Heart left ventricle (tissue), 16 donors: ENCODE results near the gene ATG2A. TPM values are rescaled to one million over a fixed set of nuclear protein-coding genes. Genes with fewer than 3 reads are reported as not detected.

ENCODE experiments used
- ATAC-seq, 4 donors: fragments of 200-7000 bp; cut with Tn5 transposase; one replicate each; pipeline ENCODE4 v1.9.1; 2020 to 2022; ENCODE audit warnings: moderate library complexity in 4 of 4, mild to moderate bottlenecking in 3 of 4, moderate number of reproducible peaks in 1 of 4
- DNase-seq, 5 donors: peaks; one replicate each; pipeline ENCODE4 v3.0.0-alpha.2; 2020
- H3K27ac ChIP-seq, 12 donors: fragments of 200-600 bp; sonication (generic) in 4 of 12; one replicate each; pipeline versions ENCODE4 v1.5.0 to v1.8.0; 2016 to 2022; ENCODE audit warnings: mild to moderate bottlenecking in 2 of 12
- H3K27me3 ChIP-seq, 9 donors: fragments of 200-600 bp; sonication (generic) in 2 of 9; one replicate each; pipeline versions ENCODE4 v1.5.1 to v1.8.0; 2016 to 2022; ENCODE audit warnings: mild to moderate bottlenecking in 3 of 9
- H3K36me3 ChIP-seq, 9 donors: fragments of 200-600 bp; sonication (generic) in 2 of 9; one replicate each; pipeline versions ENCODE4 v1.5.0 to v1.8.0; 2018 to 2022; ENCODE audit warnings: mild to moderate bottlenecking in 2 of 9
- H3K4me1 ChIP-seq, 12 donors: fragments of 200-600 bp; sonication (generic) in 4 of 12; one replicate each; pipeline versions ENCODE4 v1.5.0 to v1.8.0; 2016 to 2022; ENCODE audit warnings: mild to moderate bottlenecking in 3 of 12
- H3K4me3 ChIP-seq, 12 donors: fragments of 200-600 bp; sonication (generic) in 4 of 12; one replicate each; pipeline versions ENCODE4 v1.5.0 to v1.8.0; 2017 to 2022; ENCODE audit warnings: mild to moderate bottlenecking in 9 of 12, moderate library complexity in 4 of 12
- H3K9me3 ChIP-seq, 12 donors: fragments of 200-600 bp; sonication (generic) in 4 of 12; one replicate each; pipeline versions ENCODE4 v1.5.0 to v1.8.0; 2016 to 2022; ENCODE audit warnings: mild to moderate bottlenecking in 1 of 12
- CTCF ChIP-seq, 12 donors: fragments of 200-600 bp; sonication (generic) in 4 of 12; IDR thresholded peaks; one replicate each; pipeline versions ENCODE4 v1.5.0 to v1.8.0; 2018 to 2022; ENCODE audit warnings: antibody characterized with exemption in 12 of 12, mild to moderate bottlenecking in 5 of 12
- POLR2A ChIP-seq, 2 donors: fragments of 450-650 bp; IDR thresholded peaks; one replicate each; pipeline ENCODE4 v1.6.1; 2017; ENCODE audit warnings: antibody characterized with exemption in 2 of 2, mild to moderate bottlenecking in 2 of 2, moderate library complexity in 2 of 2
- WGBS, 4 donors: extraction: QIAGEN DNeasy Blood & Tissue Kit in 2 of 4; methylation state at CpG; one replicate each; pipeline versions ENCODE4 v1.1.5 to v1.1.7; 2013 to 2018; 5-methylcytosine and 5-hydroxymethylcytosine counted together
- intact Hi-C, 10 donors: fragments of 100-400 bp; cut with DNase I; formaldehyde crosslinking; loops; one replicate each; pipeline versions ENCODE4 v1.11.1 to v1.14.2; 2022
- polyA plus RNA-seq, 2 donors: library from polyadenylated mRNA; stranded (reverse); fragments of 200-250 nt; gene quantifications; one replicate each; pipeline ENCODE4 v1.2.3, GENCODE V29; 2013
- total RNA-seq, 9 donors: library from RNA; depleted of rRNA in 2 of 9; stranded (reverse); fragments of >200 nt in 2 of 9; fragmentation: NEBNext Ultra II Directional in 3 of 9; extraction: Animal tissue kit (Norgen Biotek cat#: 25700) in 3 of 9; gene quantifications; one replicate each; pipeline versions ENCODE4 v1.1.0 to v1.2.4, GENCODE V29; 2016 to 2023
- donor health status: ischemic (EF 13 %, LVEDD 7.1; RV severe dilation, severe dysfunction).
- donor health status: healthy with polysubstance abuse.
- donor health status: DM: no; HTN: yes; CAD: no.
- donor health status: DM: no; HTN: no; CAD: no.
- donor health status: ischemic (EF 25% LVEDD 6.9; RV normal size, moderate dysfunction).
- donor health status: ischemic (EF 25% LVEDD 5.7; RV mildly dilated, moderate dysfunction).
- donor health status: healthy.
- donor health status: DM: yes; HTN: yes; CAD: no.
- donor health status: ischemic (EF 35%, LVEDD 5.7; RV mildly dilated, moderate dysfunction).
- donor health status: nonischemic (EF 11% LVEDD 7.7; RV severe dilation, severe dysfunction).
- donor health status: DM: yes; HTN: yes; CAD: no.
- donor health status: PGD.
- donor health status: ischemic (EF 29% LVEDD 5.4; RV normal size, mild dysfunction).
- donor health status: nonischemic (EF 23%, LVEDD 6.1; RV moderate dilation, normal function).

ATG2A gene
- total and polyA plus RNA-seq, 11 donors, result 11.4 to 38.5 (median 16.1) TPM

GRCh38 chr11:64878494-64879243, 38.3 kb downstream of the ATG2A start, which contains the start of gene EHD1:
Gene EHD1 (minus strand): TSS chr11:64878621. CDS start chr11:64878464, 157 bp downstream.
- Histone ChIP-seq H3K4me3 (peak within 1 kb of the TSS; percentile 66 to 98 (median 88)), H3K9me3 (no peaks in the 10 kb centered on the region), H3K27me3 (no peaks in the 10 kb centered on the region), H3K27ac (peak within 1 kb of the TSS; percentile 69 to 98 (median 92)), H3K4me1 (peaks cover 2 to 70% (median 56%) of the 10 kb centered on the region in 12 donors), H3K36me3 (peaks cover 0 to 13% (median 9%) of the 10 kb centered on the region in 9 donors)
- DNase-seq (peak; percentile 98 to 100 (median 99)), ATAC-seq (peak; percentile 91 to 95 (median 93))
- intact Hi-C loops, result no loop called here
- TF ChIP-seq POLR2A (IDR thresholded peaks at IDR 0.05), result peak; percentile 98 to 100
- TF ChIP-seq CTCF (IDR thresholded peaks at IDR 0.05), result peak in 11 of 12 donors; percentile 29 to 76 (median 57)
- WGBS, 4 donors, result 0 to 1% (median 0%) methylated on average over 8 to 75 of the region's 75 CpGs

- no peaks in the 10 kb centered on the region for H3K9me3 ChIP-seq
- ATAC-seq (peak; percentile 1 to 38 (median 16)), DNase-seq (no peak)
- peak overlapping the region; percentile 66 to 98 (median 88) for H3K4me3 ChIP-seq
- H3K27ac ChIP-seq, result peak overlapping the region; percentile 69 to 97 (median 90)
- H3K27me3 ChIP-seq, result no peaks in the 10 kb centered on the region
- intact Hi-C loops, result no loop called here
- H3K4me1 ChIP-seq, result peaks cover 2 to 73% (median 60%) of the 10 kb centered on the region in 12 donors
- TF ChIP-seq POLR2A (IDR thresholded peaks at IDR 0.05) (no peak), CTCF (IDR thresholded peaks at IDR 0.05) (no peak)
- H3K36me3 ChIP-seq, result peaks cover 0 to 18% (median 14%) of the 10 kb centered on the region in 9 donors
- 0% methylated on average over 1 to 21 of the region's 21 CpGs for WGBS, 4 donors
These were observed 38.9 kb downstream of the ATG2A start for GRCh38 chr11:64878223-64878493.

GRCh38 chr11:64877390-64878222, 39.4 kb downstream of the ATG2A start:
- peak in 3 of 4 donors; percentile 0 to 2 (median 1) for ATAC-seq
- H3K27ac ChIP-seq, result peak overlapping the region; percentile 69 to 97 (median 90)
- H3K9me3 ChIP-seq, result no peaks in the 10 kb centered on the region
- H3K4me1 ChIP-seq, result peaks cover 4 to 76% (median 65%) of the 10 kb centered on the region in 12 donors
- TF ChIP-seq POLR2A (IDR thresholded peaks at IDR 0.05), result no peak
- TF ChIP-seq CTCF (IDR thresholded peaks at IDR 0.05), result no peak
- intact Hi-C loops, result loop anchor here in 1 of 10 donors (2.0 kb wide), 1 partner anchor 15 kb away; no protein-coding TSS in a partner anchor
- H3K27me3 ChIP-seq, result no peaks in the 10 kb centered on the region
- 0 to 1% (median 0%) methylated on average over 26 to 41 of the region's 41 CpGs for WGBS, 4 donors
- H3K4me3 ChIP-seq, result peak overlapping the region; percentile 66 to 98 (median 88)
- H3K36me3 ChIP-seq, result peaks cover 0 to 23% (median 19%) of the 10 kb centered on the region in 9 donors
- peak in 1 of 5 donors; percentile 44 for DNase-seq
